Endometrium (tissue), 2 donors: ENCODE data around the gene NPR3.
"Not testable (repeated sequence)": the region's sequence is repeated elsewhere in the genome, so short reads cannot be mapped to it uniquely, and the experiment has no call there.

Source experiments
- FAIRE-seq: peaks from 2 replicates; lab custom pipeline; 2012; peaks lifted over from hg19 to GRCh38; lab: Jason Lieb, UNC
- donor health status: control.
- donor health status: control.

NPR3 gene

DNA sequence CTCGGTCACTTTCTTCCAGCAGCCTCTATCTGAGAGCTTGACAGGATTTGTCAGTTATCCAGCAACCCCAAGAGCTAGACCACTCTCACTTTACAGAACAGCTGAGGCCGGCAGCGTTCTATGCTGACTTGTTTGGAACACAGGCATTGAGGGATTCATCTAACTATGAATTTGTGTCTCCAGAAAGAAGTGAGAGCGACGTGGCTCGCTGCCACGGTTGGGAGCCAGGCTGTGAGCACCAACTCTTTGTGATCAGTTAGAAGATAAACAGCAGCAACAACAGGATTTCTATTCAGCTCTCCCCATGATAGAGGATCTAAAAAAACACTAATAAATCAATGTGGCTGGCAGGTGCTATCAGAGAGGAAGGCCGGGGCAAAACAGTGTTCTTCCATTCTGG is 58.6 kb downstream of the NPR3 start:
- no peak for FAIRE-seq

DNA sequence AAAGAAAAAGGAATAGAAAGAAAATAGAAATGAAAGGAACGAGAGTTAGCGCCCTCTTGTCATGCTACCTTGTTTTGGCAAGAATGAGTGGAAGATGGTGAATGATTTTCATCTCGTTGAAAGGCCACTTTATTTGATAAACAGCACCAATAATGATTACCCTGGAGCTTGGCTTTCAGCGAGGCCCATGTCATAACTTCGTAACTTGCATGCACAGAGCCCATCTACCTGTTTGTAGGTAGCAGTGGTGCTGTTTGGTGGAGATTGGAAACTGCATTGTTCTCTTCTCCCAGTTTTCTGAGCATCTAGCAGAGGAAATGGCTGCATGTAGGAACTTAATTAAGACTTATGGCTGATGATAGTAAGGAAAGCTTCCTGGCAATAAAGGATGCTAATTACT is 59.3 kb downstream of the NPR3 start:
- FAIRE-seq: no peak

- FAIRE-seq: no peak
Measured at GRCh38 chr5:32771037-32771436, 59.9 kb downstream of the NPR3 start.

DNA sequence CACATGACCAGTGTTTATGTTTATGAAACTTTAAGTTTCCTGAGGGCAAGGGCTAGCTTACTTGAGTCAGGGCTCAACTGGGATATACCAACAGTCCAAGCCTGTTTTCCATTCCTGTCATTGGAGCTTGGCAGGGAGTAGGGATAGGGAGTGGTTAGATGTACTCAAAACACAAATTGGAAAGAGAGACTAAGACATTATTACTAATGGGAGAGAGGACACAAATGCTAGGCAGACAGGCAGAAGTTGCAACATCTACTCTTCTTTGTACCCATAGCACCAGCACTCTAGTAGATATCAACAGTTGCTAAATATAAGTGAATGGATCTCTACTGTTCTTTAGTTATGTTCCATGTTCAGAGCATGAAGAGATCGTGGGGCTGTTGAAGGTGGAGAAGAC is 62.8 kb downstream of the NPR3 start:
- no peak for FAIRE-seq

- no peak for FAIRE-seq
Measured at GRCh38 chr5:32776200-32776599, 65.1 kb downstream of the NPR3 start.

DNA sequence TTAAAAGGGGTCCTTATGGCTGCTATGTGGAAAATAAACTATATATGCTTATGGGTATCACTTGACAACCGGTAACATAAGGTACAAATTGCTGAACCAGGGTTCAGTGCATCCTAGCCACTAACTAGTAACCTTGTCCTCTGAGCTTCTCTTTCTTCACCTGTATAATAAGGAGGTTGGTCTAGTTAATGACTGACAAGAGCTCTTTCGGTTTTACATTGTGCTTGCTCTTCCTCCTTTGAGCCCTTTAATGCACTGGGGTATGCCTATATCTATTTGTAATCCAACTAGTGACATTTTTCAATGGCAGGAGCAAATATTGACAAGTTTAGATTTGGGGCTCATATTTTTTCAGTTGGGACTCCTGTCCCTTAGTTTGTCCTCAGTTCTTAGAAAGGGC is 66.1 kb downstream of the NPR3 start:
- no peak for FAIRE-seq

DNA sequence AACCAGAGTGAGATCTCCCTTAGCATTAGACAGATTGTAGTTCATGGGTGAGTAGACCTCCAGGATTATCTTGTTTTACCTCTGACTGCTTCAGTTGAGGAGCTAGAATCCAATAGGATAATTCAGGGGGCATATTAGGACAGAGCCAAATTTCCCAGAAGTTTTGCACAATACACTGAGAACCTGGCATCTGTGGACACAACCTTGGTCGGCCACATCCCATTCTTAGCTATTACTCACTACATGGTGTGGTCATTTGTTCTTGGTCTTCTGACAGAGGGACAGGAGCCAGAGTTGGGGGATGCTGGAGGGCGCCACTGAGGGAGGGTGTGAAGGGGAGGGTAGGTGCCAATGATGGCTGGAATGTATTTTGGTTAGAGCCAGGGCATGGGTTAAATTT is 66.6 kb downstream of the NPR3 start:
- FAIRE-seq: no peak

- no peak for FAIRE-seq
Measured at GRCh38 chr5:32778403-32778802, 67.3 kb downstream of the NPR3 start.

GRCh38 chr5:32779754-32780415 is 68.8 kb downstream of the NPR3 start:
- no peak for FAIRE-seq

- FAIRE-seq: no peak
Measured at GRCh38 chr5:32780508-32780919, 69.4 kb downstream of the NPR3 start.

- FAIRE-seq: no peak
Measured at GRCh38 chr5:32783661-32784060, 72.5 kb downstream of the NPR3 start.

DNA sequence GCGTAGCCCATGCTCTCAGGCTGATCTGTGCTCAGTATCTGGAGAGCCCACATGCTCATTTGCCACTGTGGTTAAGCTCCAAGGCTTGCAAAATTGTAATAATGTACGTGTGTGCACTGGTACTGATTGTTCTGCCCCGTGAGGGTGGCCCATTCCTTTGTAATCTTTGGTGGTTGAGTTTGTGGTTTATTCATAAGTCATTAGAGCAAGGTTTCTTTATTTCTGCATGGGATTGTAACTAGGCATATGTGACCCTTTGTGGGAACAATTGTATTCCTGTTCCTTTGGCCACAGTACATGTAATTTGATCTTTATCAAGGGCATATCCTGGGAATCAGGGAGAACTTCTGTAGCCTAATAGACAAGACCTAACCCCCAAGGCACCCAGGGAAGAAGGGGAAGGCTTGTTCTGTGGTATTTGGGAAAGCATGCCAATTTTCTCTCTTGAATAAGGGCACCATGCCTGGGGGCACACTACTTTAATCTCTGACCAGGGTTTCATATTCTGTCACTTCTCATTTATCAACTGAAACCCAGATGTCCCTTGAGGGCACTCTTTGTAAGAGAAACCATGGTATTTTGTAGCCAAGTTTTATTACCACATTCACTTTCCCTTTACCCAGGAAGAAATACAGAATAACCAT is 74.6 kb downstream of the NPR3 start:
- FAIRE-seq: no peak

DNA sequence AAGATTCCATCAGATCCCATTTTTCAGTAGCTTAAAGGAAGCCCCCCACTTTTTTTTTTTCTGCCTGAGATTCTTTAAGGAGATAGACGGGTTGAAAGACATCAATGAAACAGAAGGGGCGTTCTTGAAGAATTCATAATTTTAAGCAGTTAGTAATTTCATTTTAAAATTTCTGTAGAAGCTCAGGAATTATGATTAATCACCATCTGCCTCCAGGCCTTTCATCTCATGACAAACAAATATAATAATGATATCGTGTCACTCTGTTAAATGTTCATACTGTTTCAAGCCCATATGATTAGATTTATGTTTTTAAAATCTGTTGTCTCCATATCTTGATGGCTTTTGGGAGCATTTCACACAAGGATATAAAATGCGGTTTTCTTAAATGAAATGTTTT is 75.2 kb downstream of the NPR3 start:
- no peak for FAIRE-seq

GRCh38 chr5:32790411-32790951 is 79.4 kb downstream of the NPR3 start:
- FAIRE-seq: no peak

GRCh38 chr5:32791536-32792243 is 80.6 kb downstream of the NPR3 start:
- FAIRE-seq: no peak

- no peak for FAIRE-seq
Measured at GRCh38 chr5:32794086-32794485, 83.0 kb downstream of the NPR3 start.

GRCh38 chr5:32802764-32803163 is 91.6 kb downstream of the NPR3 start:
- no peak for FAIRE-seq

GRCh38 chr5:32803656-32804055 is 92.5 kb downstream of the NPR3 start:
- FAIRE-seq: no peak

GRCh38 chr5:32805462-32805861 is 94.3 kb downstream of the NPR3 start:
- not testable (repeated sequence) for FAIRE-seq

- no peak for FAIRE-seq
Measured at GRCh38 chr5:32805971-32806638, 95.0 kb downstream of the NPR3 start.

GRCh38 chr5:32808783-32809182 is 97.7 kb downstream of the NPR3 start:
- FAIRE-seq: no peak

- FAIRE-seq: no peak
Measured at GRCh38 chr5:32810804-32811203, 99.7 kb downstream of the NPR3 start.

GRCh38 chr5:32812399-32812798 is 101.3 kb downstream of the NPR3 start:
- FAIRE-seq: no peak
